ENCODE measurements around the gene TTLL12. TPM values are rescaled to one million over a fixed set of nuclear protein-coding genes. Genes with fewer than 3 reads are reported as not detected.

The TTLL12 gene
- total RNA-seq, 2 experiments from 2014 or later, result 66.5 to 71.5 TPM

DNA sequence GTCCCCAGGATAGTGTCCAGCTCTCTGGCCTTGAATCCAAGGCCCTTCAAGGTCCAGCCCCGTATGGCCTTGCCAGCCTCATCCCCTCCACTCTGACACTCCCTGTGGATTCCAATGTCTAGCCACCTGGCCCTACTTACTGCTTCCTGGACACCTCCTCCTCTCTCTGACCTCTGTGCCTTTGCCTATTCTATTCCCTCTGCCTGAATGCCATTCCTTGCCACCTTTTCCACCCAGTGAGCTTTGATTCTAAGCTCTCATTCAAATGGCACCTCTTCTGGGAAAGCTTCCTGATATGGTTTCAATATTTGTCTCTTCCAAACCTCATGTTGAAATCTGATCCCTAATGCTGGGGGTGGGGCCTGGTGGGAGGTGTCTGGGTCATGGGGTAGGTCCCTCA lies 31.9 kb upstream of the TTLL12 start:
- Histone ChIP-seq H3K79me2 (ENCODE audit: insufficient read depth, low read depth, low read length) (no peaks in the 10 kb centered on the region), H3K4me2 (ENCODE audit: low read length) (no peak overlapping the region), H3K36me3 (ENCODE audit: insufficient read depth, low read length) (no peaks in the 10 kb centered on the region), H3K9me2 (ENCODE audit: insufficient read depth, low read length) (no peaks in the 10 kb centered on the region), H3K9me3 (ENCODE audit: low read length) (no peaks in the 10 kb centered on the region), H3K27ac (ENCODE audit: low read depth, low read length, poor library complexity, severe bottlenecking) (no peak overlapping the region), H4K20me1 (ENCODE audit: insufficient read depth, low read length) (no peaks in the 10 kb centered on the region), H3K4me1 (ENCODE audit: insufficient read depth, low read length, poor library complexity, severe bottlenecking) (no peaks in the 10 kb centered on the region), H2AFZ (ENCODE audit: low read length) (no peak overlapping the region), H3K4me3 (ENCODE audit: low read depth, low read length, poor library complexity, severe bottlenecking) (no peak overlapping the region)
- POLR2A ChIA-PET, result no interaction called here
- no peak for DNase-seq (ENCODE audit: low spot score)
- intact Hi-C loops (cut with micrococcal nuclease; ENCODE audit: unreplicated experiment), result no loop called here
- no TSS peak for BruUV-seq (replicated peaks)
- TF ChIP-seq, protein P1, sequence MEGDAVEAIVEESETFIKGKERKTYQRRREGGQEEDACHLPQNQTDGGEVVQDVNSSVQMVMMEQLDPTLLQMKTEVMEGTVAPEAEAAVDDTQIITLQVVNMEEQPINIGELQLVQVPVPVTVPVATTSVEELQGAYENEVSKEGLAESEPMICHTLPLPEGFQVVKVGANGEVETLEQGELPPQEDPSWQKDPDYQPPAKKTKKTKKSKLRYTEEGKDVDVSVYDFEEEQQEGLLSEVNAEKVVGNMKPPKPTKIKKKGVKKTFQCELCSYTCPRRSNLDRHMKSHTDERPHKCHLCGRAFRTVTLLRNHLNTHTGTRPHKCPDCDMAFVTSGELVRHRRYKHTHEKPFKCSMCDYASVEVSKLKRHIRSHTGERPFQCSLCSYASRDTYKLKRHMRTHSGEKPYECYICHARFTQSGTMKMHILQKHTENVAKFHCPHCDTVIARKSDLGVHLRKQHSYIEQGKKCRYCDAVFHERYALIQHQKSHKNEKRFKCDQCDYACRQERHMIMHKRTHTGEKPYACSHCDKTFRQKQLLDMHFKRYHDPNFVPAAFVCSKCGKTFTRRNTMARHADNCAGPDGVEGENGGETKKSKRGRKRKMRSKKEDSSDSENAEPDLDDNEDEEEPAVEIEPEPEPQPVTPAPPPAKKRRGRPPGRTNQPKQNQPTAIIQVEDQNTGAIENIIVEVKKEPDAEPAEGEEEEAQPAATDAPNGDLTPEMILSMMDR (conservative IDR thresholded peaks at IDR 0.05; ENCODE audit: low read length), result no peak
- no peak for TF ChIP-seq EZH2phosphoT487 (IDR thresholded peaks at IDR 0.05; ENCODE audit: borderline replicate concordance, low read depth, low read length)
- CTCF ChIA-PET (ENCODE audit: unreplicated experiment), result no interaction called here

DNA sequence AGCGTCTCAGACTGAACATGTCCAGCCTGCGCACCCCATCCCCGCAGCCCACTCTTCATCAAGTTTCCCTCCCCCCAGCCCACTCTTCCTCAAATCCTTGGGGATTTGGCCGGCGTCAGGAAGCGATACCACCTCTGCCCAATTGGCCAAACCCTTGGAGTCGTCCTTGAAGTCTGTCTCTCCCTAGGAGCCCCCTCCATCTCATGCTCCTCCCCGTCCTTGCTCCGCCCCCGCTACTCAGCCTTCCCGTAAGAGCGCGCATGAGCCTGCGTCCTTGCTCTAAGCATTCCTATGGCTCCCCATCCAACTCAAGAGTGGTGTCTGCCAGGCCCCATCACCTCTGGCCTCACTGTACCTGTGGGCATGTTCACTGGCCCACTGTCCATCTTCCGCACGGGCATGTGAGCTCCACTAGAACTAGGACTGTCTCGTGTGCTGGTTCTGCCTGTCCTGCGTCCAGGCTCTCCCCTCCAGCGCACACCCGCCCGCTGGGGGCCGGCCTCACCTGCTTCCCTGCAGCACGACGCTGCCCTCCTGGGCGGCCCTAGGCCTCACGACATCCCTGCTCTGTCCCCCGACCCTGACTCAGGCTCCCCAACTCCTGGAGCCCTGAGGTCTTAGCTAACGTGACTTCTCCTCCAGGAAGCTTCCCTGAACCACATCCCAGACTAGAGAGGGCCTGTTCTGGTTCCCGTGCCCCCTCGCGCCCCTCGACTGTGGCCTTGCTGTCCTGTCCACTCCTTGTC lies 30.5 kb upstream of the TTLL12 start:
- Histone ChIP-seq H3K4me3 (ENCODE audit: low read depth, low read length, poor library complexity, severe bottlenecking) (no peak overlapping the region), H3K36me3 (ENCODE audit: insufficient read depth, low read length) (no peaks in the 10 kb centered on the region), H4K20me1 (ENCODE audit: insufficient read depth, low read length) (no peaks in the 10 kb centered on the region), H2AFZ (ENCODE audit: low read length) (no peak overlapping the region), H3K4me2 (ENCODE audit: low read length) (no peak overlapping the region), H3K27ac (ENCODE audit: low read depth, low read length, poor library complexity, severe bottlenecking) (no peak overlapping the region), H3K9me3 (ENCODE audit: low read length) (no peaks in the 10 kb centered on the region), H3K9me2 (ENCODE audit: insufficient read depth, low read length) (no peaks in the 10 kb centered on the region), H3K79me2 (ENCODE audit: insufficient read depth, low read depth, low read length) (no peaks in the 10 kb centered on the region), H3K4me1 (ENCODE audit: insufficient read depth, low read length, poor library complexity, severe bottlenecking) (no peaks in the 10 kb centered on the region)
- no peak for DNase-seq (ENCODE audit: low spot score)
- ChIA-PET POLR2A (interaction anchor here (1.4 kb wide), 1 partner anchor 30 kb away, joined by 5 read pairs; no protein-coding TSS in a partner anchor), CTCF (ENCODE audit: unreplicated experiment) (no interaction called here)
- no peak for TF ChIP-seq EZH2phosphoT487 (IDR thresholded peaks at IDR 0.05; ENCODE audit: borderline replicate concordance, low read depth, low read length)
- TF ChIP-seq, protein P1 (conservative IDR thresholded peaks at IDR 0.05; ENCODE audit: low read length), result no peak
- BruUV-seq (replicated peaks), result no TSS peak
- intact Hi-C loops (cut with micrococcal nuclease; ENCODE audit: unreplicated experiment), result no loop called here

DNA sequence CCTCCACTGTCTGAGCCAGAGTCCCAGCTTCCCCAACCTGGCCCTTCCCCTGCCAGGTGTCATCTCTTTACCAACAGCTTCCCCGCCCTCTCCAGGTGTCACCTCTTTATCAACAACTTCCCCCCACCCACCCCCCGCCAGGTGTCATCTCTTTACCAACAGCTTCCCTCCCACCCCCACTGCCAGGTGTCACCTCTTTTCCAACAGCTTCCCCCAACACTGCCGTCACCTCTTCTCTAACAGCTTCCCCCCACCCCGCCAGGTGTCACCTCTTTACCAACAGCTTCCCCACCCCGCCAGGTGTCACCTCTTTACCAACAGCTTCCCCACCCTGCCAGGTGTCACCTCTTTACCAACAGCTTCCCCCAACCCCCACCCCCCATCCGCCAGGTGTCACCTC lies 29.8 kb upstream of the TTLL12 start:
- POLR2A ChIA-PET, result interaction anchor here (0.7 to 1.4 kb wide), 2 partner anchors 29 to 257 kb away, joined by 4 to 5 read pairs; no protein-coding TSS in a partner anchor
- Histone ChIP-seq H3K4me1 (ENCODE audit: insufficient read depth, low read length, poor library complexity, severe bottlenecking) (no peaks in the 10 kb centered on the region), H3K4me2 (ENCODE audit: low read length) (no peak overlapping the region), H3K36me3 (ENCODE audit: insufficient read depth, low read length) (no peaks in the 10 kb centered on the region), H4K20me1 (ENCODE audit: insufficient read depth, low read length) (no peaks in the 10 kb centered on the region), H3K4me3 (ENCODE audit: low read depth, low read length, poor library complexity, severe bottlenecking) (no peak overlapping the region), H3K79me2 (ENCODE audit: insufficient read depth, low read depth, low read length) (no peaks in the 10 kb centered on the region), H3K9me3 (ENCODE audit: low read length) (no peaks in the 10 kb centered on the region), H3K9me2 (ENCODE audit: insufficient read depth, low read length) (no peaks in the 10 kb centered on the region), H2AFZ (ENCODE audit: low read length) (no peak overlapping the region), H3K27ac (ENCODE audit: low read depth, low read length, poor library complexity, severe bottlenecking) (no peak overlapping the region)
- CTCF ChIA-PET (ENCODE audit: unreplicated experiment), result no interaction called here
- no TSS peak for BruUV-seq (replicated peaks)
- intact Hi-C loops (cut with micrococcal nuclease; ENCODE audit: unreplicated experiment), result no loop called here
- TF ChIP-seq EZH2phosphoT487 (IDR thresholded peaks at IDR 0.05; ENCODE audit: borderline replicate concordance, low read depth, low read length), result no peak
- TF ChIP-seq, protein P1 (conservative IDR thresholded peaks at IDR 0.05; ENCODE audit: low read length), result no peak
- DNase-seq (ENCODE audit: low spot score), result peak; percentile 25

Data from OCI-LY7 (cell line).